ENCODE measurements around the gene GDF9. TPM values are rescaled to one million over a fixed set of nuclear protein-coding genes. Genes with fewer than 3 reads are reported as not detected.

The GDF9 gene
- polyA plus RNA-seq, 1 experiment: 0.15 TPM

- TF ChIP-seq CTCF (IDR thresholded peaks at IDR 0.05; ENCODE audit: low read depth, low read length): no peak
- no peak for DNase-seq (ENCODE audit: low read depth, low spot score)
- ChIA-PET CTCF (interaction anchor here (1.8 to 2.4 kb wide), 2 partner anchors 12 to 51 kb away, joined by 4 to 8 read pairs; no protein-coding TSS in a partner anchor), POLR2A (no interaction called here)
- no peaks in the 10 kb centered on the region for H3K27me3 ChIP-seq (ENCODE audit: control insufficient read depth, insufficient read depth, low read length)
- H3K9me3 ChIP-seq (ENCODE audit: control insufficient read depth, insufficient read depth, low read length): no peaks in the 10 kb centered on the region
- no peak overlapping the region for H3K27ac ChIP-seq (ENCODE audit: low read depth, low read length)
- no peak overlapping the region for H3K4me3 ChIP-seq (ENCODE audit: low read depth, low read length)
Measured at GRCh38 chr5:132871459-132872284, 5.4 kb upstream of the GDF9 start.

DNA sequence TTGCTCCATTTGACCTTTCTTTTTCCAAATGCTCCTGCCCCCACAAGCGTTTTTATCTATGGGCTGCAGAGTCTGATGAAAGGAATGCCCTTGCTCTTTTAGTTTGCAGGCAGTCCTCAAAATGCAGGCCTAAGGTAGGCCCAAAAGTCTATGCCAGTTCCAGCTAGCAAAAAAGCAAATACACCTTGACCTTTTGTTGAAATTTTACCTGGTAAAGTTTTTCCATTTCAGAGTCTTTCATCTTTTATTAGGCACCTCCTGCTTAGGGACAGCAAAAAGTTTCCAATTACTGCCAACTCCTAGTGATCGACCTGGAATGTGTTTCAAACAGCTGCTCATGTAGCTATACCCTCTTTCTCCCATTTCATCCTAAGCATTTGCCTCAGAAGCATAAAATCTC is 4.5 kb upstream of the GDF9 start:
- H3K27me3 ChIP-seq (ENCODE audit: control insufficient read depth, insufficient read depth, low read length): no peaks in the 10 kb centered on the region
- ChIA-PET CTCF (interaction anchor here (1.1 to 1.8 kb wide), 2 partner anchors 12 to 50 kb away, joined by 4 to 5 read pairs; no protein-coding TSS in a partner anchor), POLR2A (no interaction called here)
- H3K27ac ChIP-seq (ENCODE audit: low read depth, low read length): peak overlapping the region; percentile 11
- no peak overlapping the region for H3K4me3 ChIP-seq (ENCODE audit: low read depth, low read length)
- DNase-seq (ENCODE audit: low read depth, low spot score): no peak
- H3K9me3 ChIP-seq (ENCODE audit: control insufficient read depth, insufficient read depth, low read length): no peaks in the 10 kb centered on the region
- no peak for TF ChIP-seq CTCF (IDR thresholded peaks at IDR 0.05; ENCODE audit: low read depth, low read length)

DNA sequence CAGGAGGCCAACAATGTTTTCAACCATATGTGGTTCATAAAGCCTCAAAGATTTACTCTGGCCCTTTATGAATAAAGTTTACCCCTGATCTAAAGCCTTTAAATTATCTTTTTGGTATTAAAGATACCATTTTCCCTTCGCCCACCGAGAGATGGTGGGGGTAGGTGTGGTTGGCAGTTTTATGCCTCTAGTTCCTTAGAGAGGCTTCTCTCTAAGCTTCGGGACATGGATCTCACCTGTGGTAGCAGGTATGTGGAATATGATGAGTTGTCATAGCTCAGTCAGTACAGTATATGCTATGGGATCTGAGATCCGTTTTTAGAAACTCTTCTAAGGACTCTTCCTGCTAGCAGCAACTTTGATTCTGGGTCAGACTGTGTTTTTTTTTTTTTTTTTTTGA is 2.5 kb upstream of the GDF9 start:
- Histone ChIP-seq H3K9me3 (ENCODE audit: control insufficient read depth, insufficient read depth, low read length) (no peaks in the 10 kb centered on the region), H3K27ac (ENCODE audit: low read depth, low read length) (no peak overlapping the region), H3K4me3 (ENCODE audit: low read depth, low read length) (no peak overlapping the region), H3K27me3 (ENCODE audit: control insufficient read depth, insufficient read depth, low read length) (no peaks in the 10 kb centered on the region)
- ChIA-PET POLR2A (interaction anchor here (0.7 to 1.2 kb wide), 3 partner anchors 29 to 1574 kb away, joined by 3 to 6 read pairs (median 5); no protein-coding TSS in a partner anchor), CTCF (interaction anchor here (1.0 to 1.5 kb wide), 5 partner anchors 14 to 482 kb away, joined by 3 to 8 read pairs (median 4); no protein-coding TSS in a partner anchor)
- no peak for DNase-seq (ENCODE audit: low read depth, low spot score)
- no peak for TF ChIP-seq CTCF (IDR thresholded peaks at IDR 0.05; ENCODE audit: low read depth, low read length)

- Histone ChIP-seq H3K27ac (ENCODE audit: low read depth, low read length) (peak overlapping the region; percentile 94), H3K27me3 (ENCODE audit: control insufficient read depth, insufficient read depth, low read length) (no peaks in the 10 kb centered on the region), H3K9me3 (ENCODE audit: control insufficient read depth, insufficient read depth, low read length) (no peaks in the 10 kb centered on the region), H3K4me3 (ENCODE audit: low read depth, low read length) (peak overlapping the region; percentile 97)
- CTCF ChIA-PET: interaction anchor here (0.9 to 3.0 kb wide), 7 partner anchors 16 to 481 kb away, joined by 3 to 18 read pairs (median 5); no protein-coding TSS in a partner anchor
- TF ChIP-seq CTCF (IDR thresholded peaks at IDR 0.05; ENCODE audit: low read depth, low read length): no peak
- POLR2A ChIA-PET: interaction anchor here (0.6 to 1.9 kb wide), 6 partner anchors 17 to 95 kb away, joined by 3 to 12 read pairs (median 4); partner anchors contain the start of gene SHROOM1
- DNase-seq (ENCODE audit: low read depth, low spot score): no peak
Measured at GRCh38 chr5:132867046-132867451, 780 bp upstream of the GDF9 start.

Measured in AG04450 (cell line).